ENCODE measurements around the gene STXBP6.

The STXBP6 gene

DNA sequence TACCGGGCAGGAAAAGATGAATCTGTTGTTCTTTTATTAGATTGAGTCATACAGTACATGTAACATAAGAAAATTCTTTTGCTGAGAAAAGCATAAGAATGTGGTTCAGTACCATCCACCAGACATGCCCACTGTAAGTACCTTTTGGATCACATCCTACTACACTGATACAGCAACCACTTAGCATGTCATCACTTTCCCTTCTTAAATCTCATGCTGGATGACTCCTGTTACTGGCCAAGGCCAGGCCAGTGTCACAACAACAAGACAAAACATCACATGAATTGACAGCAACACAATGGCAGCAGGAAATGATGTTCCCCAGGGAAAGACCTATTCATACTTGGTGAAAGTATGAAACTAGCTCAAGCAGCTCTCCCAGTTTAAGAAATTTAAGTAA, 46.4 kb downstream of the STXBP6 start:
- no peak overlapping the region for H3K4me3 ChIP-seq (replicated peaks; ENCODE audit: insufficient read depth, low read length)
- no peak overlapping the region for H3K27ac ChIP-seq (replicated peaks)
- no peak for DNase-seq (ENCODE audit: low read depth in 1 of 2, low spot score in 1 of 2)
- TF ChIP-seq, protein P1, sequence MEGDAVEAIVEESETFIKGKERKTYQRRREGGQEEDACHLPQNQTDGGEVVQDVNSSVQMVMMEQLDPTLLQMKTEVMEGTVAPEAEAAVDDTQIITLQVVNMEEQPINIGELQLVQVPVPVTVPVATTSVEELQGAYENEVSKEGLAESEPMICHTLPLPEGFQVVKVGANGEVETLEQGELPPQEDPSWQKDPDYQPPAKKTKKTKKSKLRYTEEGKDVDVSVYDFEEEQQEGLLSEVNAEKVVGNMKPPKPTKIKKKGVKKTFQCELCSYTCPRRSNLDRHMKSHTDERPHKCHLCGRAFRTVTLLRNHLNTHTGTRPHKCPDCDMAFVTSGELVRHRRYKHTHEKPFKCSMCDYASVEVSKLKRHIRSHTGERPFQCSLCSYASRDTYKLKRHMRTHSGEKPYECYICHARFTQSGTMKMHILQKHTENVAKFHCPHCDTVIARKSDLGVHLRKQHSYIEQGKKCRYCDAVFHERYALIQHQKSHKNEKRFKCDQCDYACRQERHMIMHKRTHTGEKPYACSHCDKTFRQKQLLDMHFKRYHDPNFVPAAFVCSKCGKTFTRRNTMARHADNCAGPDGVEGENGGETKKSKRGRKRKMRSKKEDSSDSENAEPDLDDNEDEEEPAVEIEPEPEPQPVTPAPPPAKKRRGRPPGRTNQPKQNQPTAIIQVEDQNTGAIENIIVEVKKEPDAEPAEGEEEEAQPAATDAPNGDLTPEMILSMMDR (IDR thresholded peaks at IDR 0.05; ENCODE audit: insufficient read depth, low read length) = no peak
- TF ChIP-seq, protein P2, sequence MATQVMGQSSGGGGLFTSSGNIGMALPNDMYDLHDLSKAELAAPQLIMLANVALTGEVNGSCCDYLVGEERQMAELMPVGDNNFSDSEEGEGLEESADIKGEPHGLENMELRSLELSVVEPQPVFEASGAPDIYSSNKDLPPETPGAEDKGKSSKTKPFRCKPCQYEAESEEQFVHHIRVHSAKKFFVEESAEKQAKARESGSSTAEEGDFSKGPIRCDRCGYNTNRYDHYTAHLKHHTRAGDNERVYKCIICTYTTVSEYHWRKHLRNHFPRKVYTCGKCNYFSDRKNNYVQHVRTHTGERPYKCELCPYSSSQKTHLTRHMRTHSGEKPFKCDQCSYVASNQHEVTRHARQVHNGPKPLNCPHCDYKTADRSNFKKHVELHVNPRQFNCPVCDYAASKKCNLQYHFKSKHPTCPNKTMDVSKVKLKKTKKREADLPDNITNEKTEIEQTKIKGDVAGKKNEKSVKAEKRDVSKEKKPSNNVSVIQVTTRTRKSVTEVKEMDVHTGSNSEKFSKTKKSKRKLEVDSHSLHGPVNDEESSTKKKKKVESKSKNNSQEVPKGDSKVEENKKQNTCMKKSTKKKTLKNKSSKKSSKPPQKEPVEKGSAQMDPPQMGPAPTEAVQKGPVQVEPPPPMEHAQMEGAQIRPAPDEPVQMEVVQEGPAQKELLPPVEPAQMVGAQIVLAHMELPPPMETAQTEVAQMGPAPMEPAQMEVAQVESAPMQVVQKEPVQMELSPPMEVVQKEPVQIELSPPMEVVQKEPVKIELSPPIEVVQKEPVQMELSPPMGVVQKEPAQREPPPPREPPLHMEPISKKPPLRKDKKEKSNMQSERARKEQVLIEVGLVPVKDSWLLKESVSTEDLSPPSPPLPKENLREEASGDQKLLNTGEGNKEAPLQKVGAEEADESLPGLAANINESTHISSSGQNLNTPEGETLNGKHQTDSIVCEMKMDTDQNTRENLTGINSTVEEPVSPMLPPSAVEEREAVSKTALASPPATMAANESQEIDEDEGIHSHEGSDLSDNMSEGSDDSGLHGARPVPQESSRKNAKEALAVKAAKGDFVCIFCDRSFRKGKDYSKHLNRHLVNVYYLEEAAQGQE (IDR thresholded peaks at IDR 0.05; ENCODE audit: insufficient replicate concordance, low read depth) = no peak
- no peak for TF ChIP-seq GABPA (IDR thresholded peaks at IDR 0.05; ENCODE audit: low read depth)
- TF ChIP-seq SPI1 (IDR thresholded peaks at IDR 0.05; ENCODE audit: borderline replicate concordance, low read depth) = no peak
- TF ChIP-seq POLR2AphosphoS5 (IDR thresholded peaks at IDR 0.05; ENCODE audit: low read depth) = no peak
- no peaks in the 10 kb centered on the region for H3K27me3 ChIP-seq (ENCODE audit: insufficient read depth, poor library complexity, severe bottlenecking)

DNA sequence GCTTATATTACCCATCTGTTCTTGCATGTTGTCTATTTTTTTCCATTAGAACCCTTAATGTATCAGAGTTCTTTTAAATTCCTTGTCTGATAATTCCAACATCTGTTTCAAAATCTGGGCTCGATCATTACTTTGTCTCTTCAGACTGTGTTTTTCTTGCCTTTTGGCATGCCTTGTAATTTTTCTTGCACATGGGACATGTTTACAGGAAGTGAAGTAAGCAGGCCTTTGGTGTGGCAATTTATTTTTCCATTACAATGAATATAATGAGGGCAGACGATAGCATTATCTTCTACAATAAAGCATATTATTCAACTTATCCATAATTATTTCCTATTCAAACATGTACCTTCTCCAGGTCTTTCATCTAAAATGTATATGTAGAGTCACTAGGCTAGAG, 48.3 kb downstream of the STXBP6 start:
- H3K4me3 ChIP-seq (replicated peaks; ENCODE audit: insufficient read depth, low read length) = no peak overlapping the region
- no peak for TF ChIP-seq SPI1 (IDR thresholded peaks at IDR 0.05; ENCODE audit: borderline replicate concordance, low read depth)
- no peak for TF ChIP-seq GABPA (IDR thresholded peaks at IDR 0.05; ENCODE audit: low read depth)
- TF ChIP-seq, protein P1 (IDR thresholded peaks at IDR 0.05; ENCODE audit: insufficient read depth, low read length) = no peak

DNA sequence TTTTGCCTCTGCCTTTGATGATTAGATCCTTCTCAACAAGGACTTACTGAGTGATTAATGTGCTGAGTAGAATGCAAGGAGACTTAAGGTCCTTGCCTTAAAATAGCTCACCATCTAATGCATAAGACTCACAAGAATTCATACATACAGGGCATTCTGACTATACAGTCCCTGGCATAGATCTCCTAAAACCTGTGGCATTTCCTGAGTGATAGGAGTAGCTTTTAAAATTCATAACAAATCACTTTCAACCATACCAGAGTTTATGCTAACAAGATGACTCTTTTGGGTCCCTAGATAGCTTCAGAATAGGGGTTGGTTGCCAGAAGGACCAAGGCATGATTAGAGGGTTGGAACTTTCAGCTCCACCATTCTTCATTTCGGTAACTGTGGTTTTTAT, 48.8 kb downstream of the STXBP6 start:
- Histone ChIP-seq H3K27me3 (ENCODE audit: insufficient read depth, poor library complexity, severe bottlenecking) (peaks cover 2% of the 10 kb centered on the region), H3K4me3 (replicated peaks; ENCODE audit: insufficient read depth, low read length) (no peak overlapping the region), H3K27ac (replicated peaks) (no peak overlapping the region)
- DNase-seq (ENCODE audit: low read depth in 1 of 2, low spot score in 1 of 2) = no peak
- TF ChIP-seq, protein P2 (IDR thresholded peaks at IDR 0.05; ENCODE audit: insufficient replicate concordance, low read depth) = no peak
- TF ChIP-seq SPI1 (IDR thresholded peaks at IDR 0.05; ENCODE audit: borderline replicate concordance, low read depth) (no peak), GABPA (IDR thresholded peaks at IDR 0.05; ENCODE audit: low read depth) (no peak), POLR2AphosphoS5 (IDR thresholded peaks at IDR 0.05; ENCODE audit: low read depth) (no peak)
- TF ChIP-seq, protein P1 (IDR thresholded peaks at IDR 0.05; ENCODE audit: insufficient read depth, low read length) = no peak

More for the DNA sequence above, 48.3 kb downstream of the STXBP6 start:
- no peak overlapping the region for H3K27ac ChIP-seq (replicated peaks)
- H3K27me3 ChIP-seq (ENCODE audit: insufficient read depth, poor library complexity, severe bottlenecking) = peaks cover 2% of the 10 kb centered on the region
- DNase-seq (ENCODE audit: low read depth in 1 of 2, low spot score in 1 of 2) = no peak

DNA sequence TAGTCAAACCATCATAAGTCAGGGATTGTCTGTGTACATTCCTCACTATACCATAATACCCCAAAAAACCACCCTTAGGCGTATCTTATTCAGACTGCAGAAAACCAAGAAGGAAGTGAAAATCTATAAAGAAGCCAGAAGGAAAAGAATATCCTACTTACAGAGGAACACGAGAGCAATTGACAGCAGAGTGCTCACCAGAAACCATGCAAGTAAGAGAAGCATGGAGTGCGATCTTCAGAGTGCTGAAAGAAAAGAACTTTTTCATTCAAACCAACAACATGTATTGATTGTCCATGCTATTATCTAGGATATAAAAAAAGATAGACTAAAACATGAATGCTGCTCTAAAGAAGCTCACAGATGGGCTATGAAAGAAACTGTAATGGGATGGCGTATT, 50.8 kb downstream of the STXBP6 start:
- DNase-seq (ENCODE audit: low read depth in 1 of 2, low spot score in 1 of 2) = no peak
- Histone ChIP-seq H3K27me3 (ENCODE audit: insufficient read depth, poor library complexity, severe bottlenecking) (peaks cover 2% of the 10 kb centered on the region), H3K4me3 (replicated peaks; ENCODE audit: insufficient read depth, low read length) (no peak overlapping the region), H3K27ac (replicated peaks) (no peak overlapping the region)
- TF ChIP-seq, protein P1 (IDR thresholded peaks at IDR 0.05; ENCODE audit: insufficient read depth, low read length) = no peak
- TF ChIP-seq SPI1 (IDR thresholded peaks at IDR 0.05; ENCODE audit: borderline replicate concordance, low read depth) (no peak), POLR2AphosphoS5 (IDR thresholded peaks at IDR 0.05; ENCODE audit: low read depth) (no peak), GABPA (IDR thresholded peaks at IDR 0.05; ENCODE audit: low read depth) (no peak)
- TF ChIP-seq, protein P2 (IDR thresholded peaks at IDR 0.05; ENCODE audit: insufficient replicate concordance, low read depth) = no peak
